Tibial nerve (tissue), 4 donors: ENCODE results near the gene BRINP3.

Source experiments
- EP300 ChIP-seq, 2 donors: sonication (generic); formaldehyde crosslinking; IDR thresholded peaks; one replicate each; pipeline ENCODE4 v1.6.1; 2017; ENCODE audit warnings: antibody characterized with exemption in 2 of 2, mild to moderate bottlenecking in 1 of 2
- POLR2A ChIP-seq, 2 donors: fragments of 450-650 bp; IDR thresholded peaks; one replicate each; pipeline ENCODE4 v1.6.1; 2017; ENCODE audit warnings: antibody characterized with exemption in 2 of 2, mild to moderate bottlenecking in 2 of 2, moderate library complexity in 2 of 2
- TF ChIP-seq, protein P1 (sequence below), 5 experiments: fragments of 200-600 bp in 3 of 5; fragments of 450-650 bp in 2 of 5; sonication (generic) in 3 of 5; IDR thresholded peaks; one replicate each; pipeline ENCODE4 v1.5.1; 2016 to 2019; ENCODE audit warnings: antibody characterized with exemption in 5 of 5, mild to moderate bottlenecking in 3 of 5, moderate library complexity in 2 of 5

DNA sequence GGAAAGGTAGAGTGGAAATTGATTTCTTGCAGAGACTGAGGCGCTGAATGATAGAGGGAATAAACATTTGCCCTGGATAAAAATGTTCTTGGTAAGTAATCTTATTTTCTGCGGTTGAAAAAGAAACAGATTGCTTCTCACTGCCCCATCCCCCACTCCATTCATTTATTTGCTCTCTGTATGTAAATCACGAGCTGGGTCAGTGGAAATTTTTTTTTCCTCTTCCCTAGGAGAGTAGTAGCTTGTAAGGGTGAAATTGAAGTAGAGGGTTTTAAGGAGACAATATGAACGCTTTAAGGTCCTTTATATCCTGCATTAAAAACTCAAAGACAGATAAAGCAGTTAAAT lies 1.4 kb upstream of the BRINP3 start:
- TF ChIP-seq EP300 (IDR thresholded peaks at IDR 0.05): no peak
- TF ChIP-seq, protein P1, sequence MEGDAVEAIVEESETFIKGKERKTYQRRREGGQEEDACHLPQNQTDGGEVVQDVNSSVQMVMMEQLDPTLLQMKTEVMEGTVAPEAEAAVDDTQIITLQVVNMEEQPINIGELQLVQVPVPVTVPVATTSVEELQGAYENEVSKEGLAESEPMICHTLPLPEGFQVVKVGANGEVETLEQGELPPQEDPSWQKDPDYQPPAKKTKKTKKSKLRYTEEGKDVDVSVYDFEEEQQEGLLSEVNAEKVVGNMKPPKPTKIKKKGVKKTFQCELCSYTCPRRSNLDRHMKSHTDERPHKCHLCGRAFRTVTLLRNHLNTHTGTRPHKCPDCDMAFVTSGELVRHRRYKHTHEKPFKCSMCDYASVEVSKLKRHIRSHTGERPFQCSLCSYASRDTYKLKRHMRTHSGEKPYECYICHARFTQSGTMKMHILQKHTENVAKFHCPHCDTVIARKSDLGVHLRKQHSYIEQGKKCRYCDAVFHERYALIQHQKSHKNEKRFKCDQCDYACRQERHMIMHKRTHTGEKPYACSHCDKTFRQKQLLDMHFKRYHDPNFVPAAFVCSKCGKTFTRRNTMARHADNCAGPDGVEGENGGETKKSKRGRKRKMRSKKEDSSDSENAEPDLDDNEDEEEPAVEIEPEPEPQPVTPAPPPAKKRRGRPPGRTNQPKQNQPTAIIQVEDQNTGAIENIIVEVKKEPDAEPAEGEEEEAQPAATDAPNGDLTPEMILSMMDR (IDR thresholded peaks at IDR 0.05): no peak
- no peak for TF ChIP-seq POLR2A (IDR thresholded peaks at IDR 0.05)
